GM19025 (cell line): Measurements from ENCODE around the gene BPIFA3.

ENCODE experiments used
- ATAC-seq: cut with Tn5 transposase; IDR thresholded peaks from one replicate; pipeline ENCODE4 v1.9.1; 2021; ENCODE audit warnings: mild to moderate bottlenecking, low read depth, moderate library complexity; ENCODE audit not compliant: unreplicated experiment

Gene BPIFA3

GRCh38 chr20:33211817-33212424 lies 5.2 kb upstream of the BPIFA3 start:
- no peak for ATAC-seq

- ATAC-seq: no peak
These were observed 7.2 kb downstream of the BPIFA3 start for GRCh38 chr20:33224399-33224798.

GRCh38 chr20:33229843-33230242 lies 12.7 kb downstream of the BPIFA3 start:
- ATAC-seq: no peak

- ATAC-seq: no peak
These were observed 14.1 kb downstream of the BPIFA3 start for GRCh38 chr20:33231237-33231636.

GRCh38 chr20:33232486-33233072 lies 15.4 kb downstream of the BPIFA3 start:
- no peak for ATAC-seq

- ATAC-seq: no peak
These were observed 16.1 kb downstream of the BPIFA3 start for GRCh38 chr20:33233129-33233774.

GRCh38 chr20:33234050-33234449 lies 16.9 kb downstream of the BPIFA3 start:
- no peak for ATAC-seq

- no peak for ATAC-seq
These were observed 18.5 kb downstream of the BPIFA3 start, which contains the start of gene BPIFA1 for GRCh38 chr20:33235696-33236095. Gene BPIFA1, plus strand, starts transcription at chr20:33235996. Its CDS starts 1,716 bp downstream, at chr20:33237712.

GRCh38 chr20:33236351-33236750 lies 19.2 kb downstream of the BPIFA3 start:
- no peak for ATAC-seq

- ATAC-seq: no peak
These were observed 20.8 kb downstream of the BPIFA3 start for GRCh38 chr20:33237989-33238388.

- no peak for ATAC-seq
These were observed 22.3 kb downstream of the BPIFA3 start for GRCh38 chr20:33239418-33239817.

- ATAC-seq: no peak
These were observed 23.0 kb downstream of the BPIFA3 start for GRCh38 chr20:33239979-33240736.

GRCh38 chr20:33240923-33241322 lies 23.8 kb downstream of the BPIFA3 start:
- ATAC-seq: no peak

GRCh38 chr20:33242319-33243100 lies 25.4 kb downstream of the BPIFA3 start:
- ATAC-seq: no peak

GRCh38 chr20:33246077-33246476 lies 28.9 kb downstream of the BPIFA3 start:
- ATAC-seq: no peak

GRCh38 chr20:33249456-33249855 lies 32.3 kb downstream of the BPIFA3 start:
- ATAC-seq: no peak

- ATAC-seq: no peak
These were observed 33.5 kb downstream of the BPIFA3 start for GRCh38 chr20:33250666-33251065.

- ATAC-seq: no peak
These were observed 34.3 kb downstream of the BPIFA3 start for GRCh38 chr20:33251496-33251895.

GRCh38 chr20:33252460-33252859 lies 35.3 kb downstream of the BPIFA3 start:
- no peak for ATAC-seq

- ATAC-seq: no peak
These were observed 37.9 kb downstream of the BPIFA3 start for GRCh38 chr20:33255005-33255404.
